Coronary artery (tissue), 2 donors: ENCODE data around the gene TOX2.

Source experiments
- DNase-seq: peaks from one replicate; pipeline ENCODE4 v3.0.0-alpha.2; 2017; ENCODE audit warnings: low spot score
- H3K27ac ChIP-seq, 2 donors: fragments of 200-600 bp; sonication (generic); one replicate each; pipeline ENCODE4 v1.5.1; 2016 to 2019
- H3K4me3 ChIP-seq: fragments of 200-600 bp; sonication (generic); 2 replicates; pipeline ENCODE4 v1.5.1; 2016; ENCODE audit warnings: mild to moderate bottlenecking, moderate library complexity
- CTCF ChIP-seq: fragments of 200-600 bp; sonication (generic); IDR thresholded peaks from one replicate; pipeline ENCODE4 v1.5.1; 2019; ENCODE audit warnings: antibody characterized with exemption

Gene TOX2

GRCh38 chr20:44003609-44004008 is 89.0 kb downstream of the TOX2 start:
- no peak for DNase-seq
- TF ChIP-seq CTCF, result no peak
- H3K4me3 ChIP-seq, result no peak overlapping the region
- no peak overlapping the region for H3K27ac ChIP-seq

- TF ChIP-seq CTCF, result no peak
- no peak overlapping the region for H3K27ac ChIP-seq
- no peak for DNase-seq
- H3K4me3 ChIP-seq, result no peak overlapping the region
These were observed 89.8 kb downstream of the TOX2 start for GRCh38 chr20:44004306-44004915.

GRCh38 chr20:44005661-44006060 is 91.0 kb downstream of the TOX2 start:
- no peak for TF ChIP-seq CTCF
- DNase-seq, result peak; percentile 24
- no peak overlapping the region for H3K4me3 ChIP-seq
- H3K27ac ChIP-seq, result no peak overlapping the region

GRCh38 chr20:44006126-44006525 is 91.5 kb downstream of the TOX2 start:
- no peak for DNase-seq
- no peak overlapping the region for H3K4me3 ChIP-seq
- TF ChIP-seq CTCF, result no peak
- H3K27ac ChIP-seq, result no peak overlapping the region

- TF ChIP-seq CTCF, result no peak
- H3K4me3 ChIP-seq, result no peak overlapping the region
- DNase-seq, result no peak
- no peak overlapping the region for H3K27ac ChIP-seq
These were observed 91.9 kb downstream of the TOX2 start for GRCh38 chr20:44006578-44006977.

- H3K27ac ChIP-seq, result no peak overlapping the region
- TF ChIP-seq CTCF, result no peak
- no peak overlapping the region for H3K4me3 ChIP-seq
- DNase-seq, result no peak
These were observed 94.4 kb downstream of the TOX2 start for GRCh38 chr20:44008806-44009678.

GRCh38 chr20:44009679-44009992 is 95.0 kb downstream of the TOX2 start:
- DNase-seq, result no peak
- no peak overlapping the region for H3K4me3 ChIP-seq
- TF ChIP-seq CTCF, result no peak
- no peak overlapping the region for H3K27ac ChIP-seq
